Activated naive CD4-positive, alpha-beta T cell treated with anti-CD3 and anti-CD28 coated beads, Interleukin-2, amount 50 U/mL, for 24 hours (primary cell): ENCODE data around the gene MAEA.
A peak's percentile ranks its signal among the peaks of the same experiment; 100 is the strongest.

Experiments used
- H3K27ac Mint-ChIP-seq: one replicate; pipeline ENCODE4 v1.8.0; 2021; ENCODE audit warnings: mild to moderate bottlenecking, mixed read lengths
- H3K27me3 Mint-ChIP-seq: one replicate; pipeline ENCODE4 v1.8.0; 2021; ENCODE audit warnings: mixed read lengths
- H3K36me3 Mint-ChIP-seq: one replicate; pipeline ENCODE4 v1.8.0; 2021; ENCODE audit warnings: mixed read lengths
- H3K4me1 Mint-ChIP-seq: one replicate; pipeline ENCODE4 v1.8.0; 2021; ENCODE audit warnings: mixed read lengths
- H3K4me3 Mint-ChIP-seq: one replicate; pipeline ENCODE4 v1.8.0; 2021; ENCODE audit warnings: mild to moderate bottlenecking, mixed read lengths
- H3K9me3 Mint-ChIP-seq: one replicate; pipeline ENCODE4 v1.8.0; 2021; ENCODE audit warnings: mixed read lengths

MAEA gene

DNA sequence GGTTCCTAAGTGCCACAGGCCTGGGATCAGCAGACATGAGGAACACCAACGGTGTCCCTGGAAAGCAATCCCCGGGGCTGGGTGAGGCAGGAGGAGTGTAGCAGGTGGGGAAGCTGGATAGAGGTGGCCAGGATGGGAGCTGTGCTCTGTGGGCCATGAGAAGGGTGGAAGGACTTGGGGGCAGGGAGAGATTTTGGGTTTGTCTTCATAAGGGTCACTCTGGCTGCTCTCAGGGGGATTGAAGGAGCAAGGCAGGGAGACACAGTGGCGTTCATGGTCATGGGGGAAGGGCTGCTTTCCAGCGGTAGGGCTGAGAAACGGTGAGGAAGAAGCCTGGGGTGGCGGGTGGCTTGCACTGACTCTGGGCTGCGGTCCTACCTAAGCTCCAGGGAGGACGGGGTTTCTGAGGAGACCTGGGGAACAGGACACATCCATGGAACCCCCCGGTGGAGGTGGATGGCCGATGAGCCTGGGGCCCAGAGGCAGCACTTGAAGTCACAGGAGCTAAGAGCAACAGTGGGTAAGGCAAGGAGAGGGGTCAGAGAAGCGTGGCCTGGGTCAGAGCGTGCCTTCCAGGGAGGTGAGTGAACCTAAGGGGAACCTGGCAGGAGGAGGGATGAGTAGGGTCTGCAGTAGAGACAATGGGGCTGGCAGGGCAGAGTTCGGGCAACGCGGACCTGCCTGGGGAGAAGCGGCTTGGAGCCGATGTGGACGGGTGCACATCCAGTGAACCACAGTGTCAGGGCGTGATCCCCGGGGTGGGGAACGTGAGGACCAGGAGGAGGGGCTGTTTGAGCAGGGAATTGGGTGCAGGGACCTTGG lies 28.4 kb upstream of the MAEA start:
- Mint-ChIP-seq H3K27ac (no peak overlapping the region), H3K4me3 (no peak overlapping the region)

GRCh38 chr4:1264942-1265341 lies 24.7 kb upstream of the MAEA start:
- H3K27me3 Mint-ChIP-seq: no peaks in the 10 kb centered on the region
- no peak overlapping the region for H3K27ac Mint-ChIP-seq
- no peak overlapping the region for H3K4me3 Mint-ChIP-seq
- H3K9me3 Mint-ChIP-seq: no peaks in the 10 kb centered on the region
- peaks cover 3% of the 10 kb centered on the region for H3K36me3 Mint-ChIP-seq
- H3K4me1 Mint-ChIP-seq: peaks cover 24% of the 10 kb centered on the region

More for the DNA sequence above, 28.4 kb upstream of the MAEA start:
- Mint-ChIP-seq H3K9me3 (no peaks in the 10 kb centered on the region), H3K36me3 (peaks cover 3% of the 10 kb centered on the region), H3K4me1 (peaks cover 24% of the 10 kb centered on the region), H3K27me3 (no peaks in the 10 kb centered on the region)

- no peak overlapping the region for H3K27ac Mint-ChIP-seq
- no peaks in the 10 kb centered on the region for H3K9me3 Mint-ChIP-seq
- peaks cover 22% of the 10 kb centered on the region for H3K4me1 Mint-ChIP-seq
- H3K4me3 Mint-ChIP-seq: no peak overlapping the region
- peaks cover 3% of the 10 kb centered on the region for H3K36me3 Mint-ChIP-seq
- no peaks in the 10 kb centered on the region for H3K27me3 Mint-ChIP-seq
These were observed 24.3 kb upstream of the MAEA start for GRCh38 chr4:1265351-1265750.

- no peaks in the 10 kb centered on the region for H3K9me3 Mint-ChIP-seq
- peak overlapping the region; percentile 80 for H3K27ac Mint-ChIP-seq
- H3K4me3 Mint-ChIP-seq: peak overlapping the region; percentile 81
- H3K4me1 Mint-ChIP-seq: peaks cover 18% of the 10 kb centered on the region
- no peaks in the 10 kb centered on the region for H3K27me3 Mint-ChIP-seq
- H3K36me3 Mint-ChIP-seq: peaks cover 3% of the 10 kb centered on the region
These were observed 22.6 kb upstream of the MAEA start for GRCh38 chr4:1266881-1267763.

- Mint-ChIP-seq H3K36me3 (peaks cover 3% of the 10 kb centered on the region), H3K27me3 (no peaks in the 10 kb centered on the region), H3K9me3 (no peaks in the 10 kb centered on the region), H3K4me1 (peaks cover 18% of the 10 kb centered on the region), H3K27ac (no peak overlapping the region), H3K4me3 (no peak overlapping the region)
These were observed 20.5 kb upstream of the MAEA start for GRCh38 chr4:1269209-1269608.

GRCh38 chr4:1271686-1272085 lies 18.0 kb upstream of the MAEA start:
- Mint-ChIP-seq H3K4me3 (no peak overlapping the region), H3K27ac (no peak overlapping the region), H3K9me3 (no peaks in the 10 kb centered on the region), H3K4me1 (peaks cover 16% of the 10 kb centered on the region), H3K27me3 (no peaks in the 10 kb centered on the region), H3K36me3 (peaks cover 4% of the 10 kb centered on the region)

DNA sequence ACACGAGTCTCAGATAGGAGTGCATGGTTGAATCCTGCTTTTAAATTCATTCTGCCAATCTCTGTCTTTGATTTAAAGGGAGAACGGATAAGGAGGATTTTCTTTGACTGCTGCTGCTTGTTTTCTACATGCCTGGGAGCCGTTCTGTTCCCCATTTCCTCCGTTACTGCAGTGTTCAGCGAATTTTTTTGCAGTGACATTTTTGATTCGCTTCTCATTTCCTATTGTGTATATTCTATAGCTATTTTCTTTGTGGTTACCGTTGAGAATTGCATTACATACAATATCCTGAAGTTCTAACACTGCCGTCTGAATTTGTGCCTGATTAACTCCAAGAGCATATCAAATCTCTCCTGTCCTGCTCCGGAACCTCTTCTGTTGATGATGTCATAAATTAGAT lies 14.8 kb upstream of the MAEA start:
- Mint-ChIP-seq H3K4me1 (no peaks in the 10 kb centered on the region), H3K9me3 (no peaks in the 10 kb centered on the region)

DNA sequence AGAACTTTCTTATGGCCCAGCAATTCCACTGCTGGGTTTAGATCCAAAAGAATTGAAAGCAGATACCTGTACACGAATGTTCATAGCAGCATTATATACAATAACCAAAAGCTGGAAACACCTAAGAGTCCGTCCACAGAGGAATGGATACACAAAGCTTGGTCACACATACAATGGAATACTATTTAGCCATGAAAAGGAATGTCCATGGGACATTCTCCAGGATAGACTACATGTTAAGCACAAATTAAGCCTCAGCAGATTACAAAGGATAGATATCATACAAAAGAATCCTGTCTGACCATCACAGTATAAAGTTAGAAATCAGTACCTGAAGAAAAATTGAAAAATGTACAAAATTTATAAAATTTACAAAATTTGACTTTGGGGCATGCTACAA lies 12.7 kb upstream of the MAEA start:
- Mint-ChIP-seq H3K27me3 (no peaks in the 10 kb centered on the region), H3K4me1 (no peaks in the 10 kb centered on the region), H3K9me3 (no peaks in the 10 kb centered on the region), H3K36me3 (peaks cover 6% of the 10 kb centered on the region), H3K4me3 (no peak overlapping the region), H3K27ac (no peak overlapping the region)

More for the DNA sequence above, 14.8 kb upstream of the MAEA start:
- peaks cover 6% of the 10 kb centered on the region for H3K36me3 Mint-ChIP-seq
- no peak overlapping the region for H3K27ac Mint-ChIP-seq
- H3K4me3 Mint-ChIP-seq: no peak overlapping the region
- no peaks in the 10 kb centered on the region for H3K27me3 Mint-ChIP-seq

DNA sequence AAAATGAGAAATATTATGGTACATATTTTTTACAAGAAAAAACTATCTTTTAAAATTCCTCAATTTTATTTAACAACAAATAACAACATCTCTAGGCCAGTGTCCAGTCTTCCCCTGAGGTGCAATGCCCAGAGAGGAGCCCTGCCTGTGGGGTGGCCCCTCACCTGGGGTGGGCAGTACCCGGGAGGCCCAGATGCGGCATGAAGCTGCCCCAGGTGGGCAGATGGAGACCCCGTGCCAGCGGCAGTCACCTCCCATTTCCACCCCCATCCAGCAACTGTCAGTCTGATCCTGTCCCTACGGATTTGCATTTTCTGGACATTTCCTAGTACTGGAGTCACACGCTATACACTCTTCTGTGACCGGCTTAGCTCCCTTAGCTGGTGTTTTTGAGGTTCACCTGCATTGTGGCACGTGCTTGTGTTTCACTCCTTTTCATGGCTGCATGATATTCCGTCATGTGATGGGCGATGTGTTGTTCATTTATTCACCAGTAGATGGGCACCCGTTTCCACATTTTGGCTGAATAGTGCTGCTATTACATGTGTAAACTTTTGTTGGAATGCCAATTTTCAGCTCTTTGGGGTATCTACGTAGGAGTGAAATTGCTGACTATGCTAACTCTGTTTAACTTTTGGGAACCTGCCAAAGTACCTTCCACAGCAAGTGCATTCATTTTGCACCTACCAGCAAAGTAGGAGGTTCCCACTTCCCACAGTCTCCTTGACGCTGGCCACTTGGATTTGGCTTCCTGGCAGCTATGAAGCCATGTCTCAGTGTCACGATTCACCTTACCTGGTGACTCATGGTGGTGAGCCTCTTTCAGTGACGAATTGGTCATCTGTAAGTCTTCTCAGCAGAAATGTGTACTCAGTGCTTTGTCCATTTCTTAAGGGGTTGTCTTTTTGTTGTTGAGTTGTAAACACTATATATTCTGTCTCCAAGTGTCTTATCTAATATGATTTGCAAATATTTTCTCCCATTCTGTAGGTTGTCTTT lies 11.7 kb upstream of the MAEA start:
- Mint-ChIP-seq H3K9me3 (no peaks in the 10 kb centered on the region), H3K27me3 (no peaks in the 10 kb centered on the region), H3K36me3 (peaks cover 6% of the 10 kb centered on the region), H3K4me3 (no peak overlapping the region), H3K4me1 (no peaks in the 10 kb centered on the region), H3K27ac (no peak overlapping the region)

DNA sequence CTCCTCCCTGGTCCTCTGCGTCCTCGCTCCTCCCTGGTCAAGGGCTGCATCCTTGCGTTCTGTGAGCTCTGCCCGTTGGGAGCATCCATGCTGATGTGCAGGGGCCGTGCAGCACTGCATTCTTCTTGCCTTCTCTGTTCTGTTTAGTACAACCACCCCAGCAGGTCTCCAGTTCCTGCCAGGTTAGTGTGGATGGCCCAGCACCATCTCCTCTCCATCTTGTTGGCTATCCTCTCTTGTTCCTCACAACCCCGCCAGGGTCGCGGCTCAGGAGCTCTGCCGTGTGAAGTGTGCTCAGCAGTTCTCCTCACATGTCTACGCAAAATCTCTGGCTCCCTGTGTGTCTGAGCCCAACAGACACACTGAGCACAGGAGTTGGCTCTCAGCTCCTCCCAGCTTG lies 10.4 kb upstream of the MAEA start:
- Mint-ChIP-seq H3K9me3 (no peaks in the 10 kb centered on the region), H3K4me3 (no peak overlapping the region), H3K27ac (no peak overlapping the region), H3K27me3 (no peaks in the 10 kb centered on the region), H3K36me3 (peaks cover 6% of the 10 kb centered on the region), H3K4me1 (no peaks in the 10 kb centered on the region)

GRCh38 chr4:1283711-1284110 lies 6.0 kb upstream of the MAEA start:
- H3K4me1 Mint-ChIP-seq: peaks cover 4% of the 10 kb centered on the region
- no peaks in the 10 kb centered on the region for H3K27me3 Mint-ChIP-seq
- H3K9me3 Mint-ChIP-seq: no peaks in the 10 kb centered on the region
- H3K27ac Mint-ChIP-seq: no peak overlapping the region
- H3K4me3 Mint-ChIP-seq: no peak overlapping the region
- H3K36me3 Mint-ChIP-seq: peaks cover 2% of the 10 kb centered on the region

- Mint-ChIP-seq H3K36me3 (no peaks in the 10 kb centered on the region), H3K4me1 (peaks cover 4% of the 10 kb centered on the region), H3K4me3 (no peak overlapping the region), H3K27me3 (no peaks in the 10 kb centered on the region), H3K9me3 (no peaks in the 10 kb centered on the region), H3K27ac (no peak overlapping the region)
These were observed 4.4 kb upstream of the MAEA start for GRCh38 chr4:1285151-1285789.

DNA sequence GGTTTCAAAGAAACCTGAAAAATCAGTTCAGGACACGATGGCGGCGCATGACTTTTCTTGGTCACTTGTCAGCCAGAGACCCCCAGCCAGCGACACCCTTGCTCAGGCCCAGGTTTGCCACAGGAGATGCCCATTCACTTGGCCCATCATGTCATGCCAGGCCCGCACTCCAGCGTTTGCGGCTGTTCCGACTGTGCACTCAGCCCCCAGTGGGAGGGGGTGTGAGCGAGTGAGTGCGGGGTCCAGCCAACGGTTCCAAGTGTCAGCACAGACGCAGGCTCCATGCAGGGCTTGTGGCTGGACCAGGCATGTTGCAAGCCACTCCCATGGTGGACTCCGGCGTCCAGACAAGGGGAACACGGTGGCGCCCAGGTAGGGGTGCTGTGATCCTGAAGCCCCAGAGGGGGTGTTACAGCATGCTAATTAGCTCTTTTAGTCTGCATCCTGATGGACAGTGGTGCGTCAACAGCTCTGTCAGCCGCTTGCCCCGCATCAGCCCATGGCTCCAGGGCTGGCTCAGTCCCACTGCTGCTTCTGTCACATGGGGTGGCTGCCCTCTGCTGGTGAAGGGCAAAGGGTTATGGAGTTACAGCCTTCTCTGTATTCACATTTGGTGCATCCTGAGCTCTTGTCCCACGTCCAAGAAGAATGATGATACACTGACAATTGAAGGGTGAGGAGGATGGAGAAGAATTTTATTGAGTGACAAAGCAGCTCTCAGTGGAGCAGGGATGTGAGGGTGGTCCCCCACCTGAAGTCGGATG lies 3.7 kb upstream of the MAEA start:
- Mint-ChIP-seq H3K4me3 (no peak overlapping the region), H3K36me3 (no peaks in the 10 kb centered on the region), H3K27me3 (no peaks in the 10 kb centered on the region), H3K9me3 (no peaks in the 10 kb centered on the region), H3K4me1 (peaks cover 11% of the 10 kb centered on the region), H3K27ac (no peak overlapping the region)

DNA sequence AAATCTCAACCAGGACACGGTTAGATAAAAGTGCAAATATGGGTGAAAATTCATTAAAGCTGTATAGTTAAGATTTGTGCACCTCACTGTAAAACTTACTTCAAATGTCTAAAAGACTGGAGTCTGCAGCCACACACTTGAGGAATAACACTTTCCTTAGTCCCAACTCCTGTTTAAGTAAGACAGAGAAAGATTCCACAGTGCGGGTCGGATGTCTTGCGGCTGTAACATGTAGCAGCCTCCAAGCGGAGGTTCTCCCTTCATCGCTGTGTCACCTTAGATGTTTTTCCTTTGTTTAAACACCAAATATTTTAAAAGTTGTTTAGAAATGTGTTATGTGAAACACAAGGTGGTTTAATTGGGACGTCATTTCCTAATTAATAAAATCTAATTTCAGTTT lies 905 bp upstream of the MAEA start:
- no peaks in the 10 kb centered on the region for H3K36me3 Mint-ChIP-seq
- peak overlapping the region; percentile 87 for H3K27ac Mint-ChIP-seq
- H3K9me3 Mint-ChIP-seq: no peaks in the 10 kb centered on the region
- peaks cover 39% of the 10 kb centered on the region for H3K4me1 Mint-ChIP-seq
- H3K4me3 Mint-ChIP-seq: peak overlapping the region; percentile 83
- H3K27me3 Mint-ChIP-seq: no peaks in the 10 kb centered on the region
